Psoas muscle (tissue), 8 donors: ENCODE data around the gene ERGIC2. TPM values are rescaled to one million over a fixed set of nuclear protein-coding genes. Genes with fewer than 3 reads are reported as not detected.

ENCODE experiments used
- ATAC-seq, 4 donors: fragments of 200-7000 bp; cut with Tn5 transposase; one replicate each; pipeline ENCODE4 v1.9.1; 2020; ENCODE audit warnings: moderate library complexity in 3 of 4, mild to moderate bottlenecking in 2 of 4
- DNase-seq, 2 donors: peaks; one replicate each; pipeline ENCODE4 v3.0.0-alpha.2; 2020
- H3K27ac ChIP-seq: fragments of 200-600 bp; one replicate; pipeline ENCODE4 v1.8.0; 2022
- H3K27me3 ChIP-seq, 3 donors: fragments of 200-600 bp in 1 of 3; one replicate each; pipeline versions ENCODE4 v1.6.1 to v1.8.0; 2013 to 2022; ENCODE audit warnings: low read length in 2 of 3, mild to moderate bottlenecking in 2 of 3, moderate library complexity in 1 of 3; ENCODE audit not compliant: insufficient read depth in 3 of 3
- H3K36me3 ChIP-seq, 2 donors: fragments of 200-600 bp in 1 of 2; one replicate each; pipeline versions ENCODE4 v1.6.1 to v1.8.0; 2013 to 2022; ENCODE audit warnings: low read depth in 1 of 2, mild to moderate bottlenecking in 1 of 2, moderate library complexity in 1 of 2; ENCODE audit not compliant: insufficient read depth in 1 of 2
- H3K4me1 ChIP-seq: fragments of 200-600 bp; one replicate; pipeline ENCODE4 v1.8.0; 2022
- H3K4me3 ChIP-seq: fragments of 200-600 bp; one replicate; pipeline ENCODE4 v1.8.0; 2022; ENCODE audit warnings: mild to moderate bottlenecking
- H3K9me3 ChIP-seq: fragments of 200-600 bp; one replicate; pipeline ENCODE4 v1.8.0; 2022
- WGBS, 3 donors: extraction: QIAGEN DNeasy Blood & Tissue Kit; methylation state at CpG; one replicate each; pipeline versions ENCODE4 v1.1.6 to v1.1.7; 2013; 5-methylcytosine and 5-hydroxymethylcytosine counted together
- intact Hi-C, 2 donors: fragments of 100-400 bp; cut with DNase I; formaldehyde crosslinking; loops; one replicate each; pipeline versions ENCODE4 v1.11.0 to v1.14.2; 2022
- polyA plus RNA-seq, 3 donors: library from polyadenylated mRNA; stranded (reverse); fragments of 200-250 nt; gene quantifications; one replicate each; pipeline ENCODE4 v1.2.3, GENCODE V29; 2013
- total RNA-seq, 4 donors: library from RNA; stranded (reverse); fragmentation: NEBNext Ultra II Directional in 2 of 4; extraction: Animal tissue kit (Norgen Biotek cat#: 25700) in 2 of 4; gene quantifications; one replicate each; pipeline versions ENCODE4 v1.2.1 to v1.2.4, GENCODE V29; 2021 to 2023
- TF ChIP-seq, protein P1 (sequence below): fragments of 200-600 bp; IDR thresholded peaks from one replicate; pipeline ENCODE4 v1.8.0; 2022; ENCODE audit warnings: antibody characterized with exemption
- donor health status: healthy with polysubstance abuse.
- donor health status: DM: no; HTN: no; CAD: no; lungs with moderate emphysema.
- donor health status: Bipolar disorder and iron deficiency.
- donor health status: healthy.
- donor health status: DM: yes; HTN: yes; CAD: no.
- donor health status: DM: no; HTN: no; CAD: no.
- donor health status: DM: no; HTN: no; CAD: no.
- donor health status: DM: yes; HTN: yes; CAD: no.

The ERGIC2 gene
- total and polyA plus RNA-seq, 7 donors: 40.8 to 96.1 (median 68.5) TPM

DNA sequence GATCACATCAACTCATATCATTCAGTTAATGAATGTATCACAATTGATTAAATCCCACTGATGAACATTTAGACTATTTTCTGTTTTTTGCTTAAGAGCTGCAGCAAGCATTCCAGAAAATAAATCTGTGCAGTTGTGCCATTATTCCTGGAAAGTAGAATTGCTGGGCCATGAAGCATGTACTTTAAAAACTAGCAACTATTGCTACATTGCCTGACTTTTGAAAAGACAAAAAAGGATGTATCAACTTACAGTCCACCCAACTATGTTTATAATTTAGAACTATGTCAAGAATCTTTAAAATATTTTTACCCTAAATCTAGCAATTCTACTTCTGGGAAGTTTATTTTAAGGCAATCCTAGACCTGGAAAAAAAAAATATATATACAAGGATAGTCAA is 33.4 kb upstream of the ERGIC2 start:
- TF ChIP-seq, protein P1, sequence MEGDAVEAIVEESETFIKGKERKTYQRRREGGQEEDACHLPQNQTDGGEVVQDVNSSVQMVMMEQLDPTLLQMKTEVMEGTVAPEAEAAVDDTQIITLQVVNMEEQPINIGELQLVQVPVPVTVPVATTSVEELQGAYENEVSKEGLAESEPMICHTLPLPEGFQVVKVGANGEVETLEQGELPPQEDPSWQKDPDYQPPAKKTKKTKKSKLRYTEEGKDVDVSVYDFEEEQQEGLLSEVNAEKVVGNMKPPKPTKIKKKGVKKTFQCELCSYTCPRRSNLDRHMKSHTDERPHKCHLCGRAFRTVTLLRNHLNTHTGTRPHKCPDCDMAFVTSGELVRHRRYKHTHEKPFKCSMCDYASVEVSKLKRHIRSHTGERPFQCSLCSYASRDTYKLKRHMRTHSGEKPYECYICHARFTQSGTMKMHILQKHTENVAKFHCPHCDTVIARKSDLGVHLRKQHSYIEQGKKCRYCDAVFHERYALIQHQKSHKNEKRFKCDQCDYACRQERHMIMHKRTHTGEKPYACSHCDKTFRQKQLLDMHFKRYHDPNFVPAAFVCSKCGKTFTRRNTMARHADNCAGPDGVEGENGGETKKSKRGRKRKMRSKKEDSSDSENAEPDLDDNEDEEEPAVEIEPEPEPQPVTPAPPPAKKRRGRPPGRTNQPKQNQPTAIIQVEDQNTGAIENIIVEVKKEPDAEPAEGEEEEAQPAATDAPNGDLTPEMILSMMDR: no peak

DNA sequence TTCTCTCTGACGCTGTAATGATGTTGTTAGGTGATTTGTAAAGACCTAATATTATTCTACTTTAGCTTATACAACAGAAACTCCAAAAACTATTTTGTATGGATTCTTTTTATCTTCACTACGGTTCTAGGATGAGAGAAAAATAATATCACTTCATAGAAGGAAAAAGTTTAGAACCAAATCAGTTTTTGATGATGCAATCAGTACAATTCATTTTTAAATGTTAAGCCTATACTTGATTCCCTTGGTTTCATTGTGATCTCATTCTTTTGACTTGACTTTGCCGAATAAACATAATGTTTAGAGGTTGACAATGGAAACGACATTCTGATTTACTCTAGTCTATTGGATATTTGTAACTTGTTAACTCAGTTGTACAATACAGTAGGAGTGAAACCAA is 24.6 kb upstream of the ERGIC2 start:
- Histone ChIP-seq H3K27me3 (no peaks in the 10 kb centered on the region), H3K27ac (no peak overlapping the region), H3K4me1 (no peaks in the 10 kb centered on the region), H3K36me3 (no peaks in the 10 kb centered on the region), H3K4me3 (no peak overlapping the region), H3K9me3 (no peaks in the 10 kb centered on the region)
- TF ChIP-seq, protein P1: no peak
- intact Hi-C loops: no loop called here
- DNase-seq (no peak), ATAC-seq (no peak)
- 57 to 72% (median 65%) methylated on average over 4 of the region's 4 CpGs for WGBS, 3 donors

More for the DNA sequence above, 33.4 kb upstream of the ERGIC2 start:
- no peaks in the 10 kb centered on the region for H3K27me3 ChIP-seq
- intact Hi-C loops: no loop called here
- DNase-seq (no peak), ATAC-seq (no peak)
- H3K4me1 ChIP-seq: no peaks in the 10 kb centered on the region
- no peaks in the 10 kb centered on the region for H3K9me3 ChIP-seq
- no peaks in the 10 kb centered on the region for H3K36me3 ChIP-seq
- H3K4me3 ChIP-seq: no peak overlapping the region
- H3K27ac ChIP-seq: no peak overlapping the region

DNA sequence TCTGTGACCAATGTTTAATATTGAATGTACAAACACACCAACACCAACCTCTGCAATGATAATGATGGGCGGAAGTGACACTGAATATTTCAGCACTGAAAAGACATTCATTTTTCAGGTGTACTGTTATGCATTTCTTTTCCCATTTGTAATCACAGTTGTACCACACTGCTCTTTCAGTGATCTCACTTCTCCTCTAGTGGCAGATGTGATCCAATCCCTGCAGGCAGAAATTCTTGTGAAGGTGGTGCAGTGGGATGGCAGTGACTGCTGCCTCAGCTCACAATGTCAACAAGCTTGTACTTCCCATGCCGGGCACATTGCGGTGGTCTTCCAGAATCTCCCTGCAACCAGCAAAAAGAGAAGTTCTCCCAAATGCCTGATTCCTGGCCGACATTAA is 23.0 kb upstream of the ERGIC2 start:
- ATAC-seq (no peak), DNase-seq (no peak)
- 75 to 89% (median 88%) methylated on average over 4 of the region's 4 CpGs for WGBS, 3 donors
- intact Hi-C loops: no loop called here
- Histone ChIP-seq H3K27ac (no peak overlapping the region), H3K36me3 (no peaks in the 10 kb centered on the region), H3K9me3 (no peaks in the 10 kb centered on the region), H3K27me3 (no peaks in the 10 kb centered on the region), H3K4me3 (no peak overlapping the region), H3K4me1 (no peaks in the 10 kb centered on the region)
- TF ChIP-seq, protein P1: no peak

DNA sequence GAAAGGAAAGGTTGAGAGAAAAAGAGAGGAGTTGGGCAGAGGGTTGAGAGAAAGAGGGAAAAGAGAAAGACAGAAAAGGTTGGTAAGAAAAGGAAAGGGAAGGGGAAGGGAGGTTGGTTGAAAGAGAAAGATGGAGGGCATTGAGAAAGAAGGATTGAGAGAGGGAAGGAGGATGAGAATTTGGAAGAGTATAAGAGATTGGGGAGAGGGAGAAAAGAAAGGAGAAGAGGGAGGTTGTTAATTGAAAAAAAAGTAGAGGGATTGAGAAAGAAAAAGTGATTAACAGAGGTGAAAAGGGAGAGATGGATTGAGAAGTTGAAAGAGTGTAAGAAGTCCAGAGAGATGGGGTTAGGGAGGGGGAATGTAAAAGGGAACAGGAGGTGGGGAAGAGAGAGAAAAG is 21.5 kb upstream of the ERGIC2 start:
- Histone ChIP-seq H3K4me1 (no peaks in the 10 kb centered on the region), H3K27ac (no peak overlapping the region), H3K36me3 (no peaks in the 10 kb centered on the region), H3K9me3 (no peaks in the 10 kb centered on the region), H3K27me3 (no peaks in the 10 kb centered on the region), H3K4me3 (no peak overlapping the region)
- DNase-seq: no peak
- intact Hi-C loops: no loop called here
- TF ChIP-seq, protein P1: no peak
- no peak for ATAC-seq

GRCh38 chr12:29398495-29398894 is 17.5 kb upstream of the ERGIC2 start:
- no peaks in the 10 kb centered on the region for H3K9me3 ChIP-seq
- ATAC-seq: no peak

More at GRCh38 chr12:29398495-29398894, 17.5 kb upstream of the ERGIC2 start:
- TF ChIP-seq, protein P1: no peak
- H3K4me3 ChIP-seq: no peak overlapping the region
- no peaks in the 10 kb centered on the region for H3K36me3 ChIP-seq
- no peaks in the 10 kb centered on the region for H3K4me1 ChIP-seq
- H3K27ac ChIP-seq: no peak overlapping the region
- no peak for DNase-seq
- H3K27me3 ChIP-seq: no peaks in the 10 kb centered on the region
- intact Hi-C loops: no loop called here
- 92 to 97% (median 94%) methylated on average over 1 of the region's 1 CpG for WGBS, 3 donors
